Neutrophil (primary cell): ENCODE measurements around the gene RALBP1.

ENCODE experiments used
- H3K27ac ChIP-seq: fragments of 200-600 bp; sonication (generic); 2 replicates; pipeline ENCODE4 v1.5.1; 2016; ENCODE audit warnings: mild to moderate bottlenecking, moderate library complexity
- H3K27me3 ChIP-seq: fragments of 200-600 bp; sonication (generic); 2 replicates; pipeline ENCODE4 v1.6.0; 2016; ENCODE audit warnings: mild to moderate bottlenecking
- H3K36me3 ChIP-seq: fragments of 200-600 bp; sonication (generic); 2 replicates; pipeline ENCODE4 v1.5.1; 2017
- H3K4me1 ChIP-seq, 2 experiments: fragments of 200-600 bp in 1 of 2; sonication (generic) in 1 of 2; 1 replicate in 1 of 2; 2 replicates in 1 of 2; pipeline versions ENCODE4 v1.5.1 to v1.6.1; 2013 to 2016; ENCODE audit warnings: low read depth in 1 of 2, low read length in 1 of 2, mild to moderate bottlenecking in 1 of 2, moderate library complexity in 1 of 2; ENCODE audit not compliant: control insufficient read depth in 1 of 2, insufficient read depth in 1 of 2
- H3K4me3 ChIP-seq, 2 experiments: fragments of 200-600 bp in 1 of 2; sonication (generic) in 1 of 2; 1 replicate in 1 of 2; 2 replicates in 1 of 2; pipeline ENCODE4 v1.5.1; 2013 to 2016; ENCODE audit warnings: low read depth in 1 of 2, low read length in 1 of 2, mild to moderate bottlenecking in 1 of 2, moderate library complexity in 1 of 2
- H3K9me3 ChIP-seq: fragments of 200-600 bp; sonication (generic); 2 replicates; pipeline ENCODE4 v1.5.1; 2016
- TF ChIP-seq, protein P1 (sequence below): fragments of 200-600 bp; sonication (generic); IDR thresholded peaks from 2 replicates; pipeline ENCODE4 v1.5.1; 2016; ENCODE audit warnings: antibody characterized with exemption

RALBP1 gene

DNA sequence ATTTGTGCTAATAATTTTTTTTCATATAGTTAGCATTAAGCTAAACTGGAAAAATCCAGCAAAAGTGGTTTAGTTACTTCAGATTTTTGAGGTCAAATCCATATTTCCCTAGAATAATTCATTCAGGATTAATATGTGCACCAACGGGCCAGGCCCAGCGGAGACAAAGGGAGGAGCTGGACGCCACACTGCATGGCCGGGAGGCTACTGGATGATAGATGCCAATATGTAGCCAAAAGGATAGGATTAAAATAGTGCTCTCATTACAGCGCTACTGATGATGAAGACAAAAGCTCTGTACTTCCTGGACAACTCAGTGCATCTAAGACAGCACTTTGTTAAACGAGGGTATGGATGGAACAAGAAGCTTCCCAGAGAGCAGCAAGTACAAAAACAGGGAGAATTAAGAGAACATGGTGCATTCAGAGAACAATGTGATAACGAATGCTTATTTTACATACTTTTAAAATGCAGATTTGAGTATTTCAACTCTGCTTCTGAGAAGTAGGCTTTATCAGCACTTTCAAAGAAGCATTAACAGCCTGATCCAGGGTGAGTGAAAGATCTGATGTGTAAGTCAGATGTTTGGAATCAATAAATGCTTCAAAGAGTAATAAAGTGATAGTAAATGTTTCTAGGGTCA, 99.3 kb downstream of the RALBP1 start:
- Histone ChIP-seq H3K4me3 (no peak overlapping the region), H3K27ac (peak overlapping the region; percentile 30), H3K36me3 (peaks cover 99% of the 10 kb centered on the region), H3K27me3 (no peaks in the 10 kb centered on the region), H3K4me1 (peaks cover 0 to 6% of the 10 kb centered on the region in 2 experiments), H3K9me3 (no peaks in the 10 kb centered on the region)
- TF ChIP-seq, protein P1, sequence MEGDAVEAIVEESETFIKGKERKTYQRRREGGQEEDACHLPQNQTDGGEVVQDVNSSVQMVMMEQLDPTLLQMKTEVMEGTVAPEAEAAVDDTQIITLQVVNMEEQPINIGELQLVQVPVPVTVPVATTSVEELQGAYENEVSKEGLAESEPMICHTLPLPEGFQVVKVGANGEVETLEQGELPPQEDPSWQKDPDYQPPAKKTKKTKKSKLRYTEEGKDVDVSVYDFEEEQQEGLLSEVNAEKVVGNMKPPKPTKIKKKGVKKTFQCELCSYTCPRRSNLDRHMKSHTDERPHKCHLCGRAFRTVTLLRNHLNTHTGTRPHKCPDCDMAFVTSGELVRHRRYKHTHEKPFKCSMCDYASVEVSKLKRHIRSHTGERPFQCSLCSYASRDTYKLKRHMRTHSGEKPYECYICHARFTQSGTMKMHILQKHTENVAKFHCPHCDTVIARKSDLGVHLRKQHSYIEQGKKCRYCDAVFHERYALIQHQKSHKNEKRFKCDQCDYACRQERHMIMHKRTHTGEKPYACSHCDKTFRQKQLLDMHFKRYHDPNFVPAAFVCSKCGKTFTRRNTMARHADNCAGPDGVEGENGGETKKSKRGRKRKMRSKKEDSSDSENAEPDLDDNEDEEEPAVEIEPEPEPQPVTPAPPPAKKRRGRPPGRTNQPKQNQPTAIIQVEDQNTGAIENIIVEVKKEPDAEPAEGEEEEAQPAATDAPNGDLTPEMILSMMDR: no peak

DNA sequence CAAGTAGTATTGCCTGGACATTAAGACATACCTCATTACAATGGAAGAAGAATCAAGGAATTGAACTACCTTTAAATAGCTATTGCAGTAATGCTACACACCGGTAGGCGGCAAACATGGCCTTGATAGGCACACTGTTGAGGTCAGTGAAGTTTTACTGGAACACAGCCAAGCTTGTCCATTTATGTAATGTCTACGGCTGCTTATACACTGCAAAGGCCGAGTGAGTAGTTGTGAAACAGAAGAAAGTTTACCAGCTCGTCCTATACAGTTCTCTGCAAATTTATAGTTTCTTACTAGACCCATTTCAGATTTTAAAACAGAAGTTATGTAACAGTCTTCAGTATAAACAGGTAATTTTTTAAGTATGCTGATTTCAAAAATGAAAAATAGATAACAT, 100.2 kb downstream of the RALBP1 start:
- H3K27ac ChIP-seq: peak overlapping the region; percentile 54
- H3K9me3 ChIP-seq: no peaks in the 10 kb centered on the region
- TF ChIP-seq, protein P1: peak; percentile 76
- peaks cover 99% of the 10 kb centered on the region for H3K36me3 ChIP-seq
- H3K27me3 ChIP-seq: no peaks in the 10 kb centered on the region
- no peak overlapping the region for H3K4me3 ChIP-seq
- peaks cover 0 to 6% of the 10 kb centered on the region in 2 experiments for H3K4me1 ChIP-seq

DNA sequence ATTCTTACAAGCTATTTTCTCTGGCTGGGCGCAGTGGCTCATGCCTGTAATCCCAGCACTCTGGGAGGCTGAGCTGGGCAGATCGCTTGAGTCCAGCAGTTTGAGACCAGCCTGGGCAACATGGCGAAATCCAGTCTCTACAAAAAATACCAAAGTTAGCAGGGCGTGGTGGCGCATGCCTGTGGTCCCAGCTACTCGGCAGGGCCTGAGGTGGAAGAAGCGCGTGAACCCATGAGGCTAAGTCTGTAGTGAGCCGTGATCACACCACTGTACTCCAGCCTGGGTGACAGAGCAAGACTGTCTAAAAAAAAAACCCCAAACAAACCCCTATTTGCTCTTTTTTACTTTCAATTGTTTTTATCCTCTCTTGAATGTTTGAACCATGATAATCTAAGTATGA, 102.0 kb downstream of the RALBP1 start:
- peaks cover 0 to 6% of the 10 kb centered on the region in 2 experiments for H3K4me1 ChIP-seq
- TF ChIP-seq, protein P1: no peak
- H3K9me3 ChIP-seq: no peaks in the 10 kb centered on the region
- no peaks in the 10 kb centered on the region for H3K27me3 ChIP-seq
- H3K36me3 ChIP-seq: peaks cover 96% of the 10 kb centered on the region
- H3K4me3 ChIP-seq: no peak overlapping the region
- no peak overlapping the region for H3K27ac ChIP-seq

DNA sequence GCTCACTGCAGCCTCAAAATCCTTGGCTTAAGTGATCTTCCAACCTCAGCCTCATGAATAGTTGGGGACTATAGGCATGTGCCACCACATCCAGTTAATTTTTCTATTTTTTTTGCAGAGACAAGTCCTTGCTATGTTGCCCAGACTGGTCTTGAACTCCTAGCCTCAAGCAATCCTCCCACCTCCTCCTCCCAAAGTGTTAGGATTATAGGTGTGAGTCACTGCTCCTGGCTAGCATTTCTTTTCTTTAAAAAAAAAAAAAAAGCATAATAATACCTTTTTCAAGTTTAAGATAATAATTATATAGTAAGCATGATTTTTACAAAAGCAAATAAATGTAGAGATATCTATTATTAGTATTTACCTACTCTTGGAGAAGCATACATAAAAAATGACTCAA, 103.0 kb downstream of the RALBP1 start:
- no peak overlapping the region for H3K27ac ChIP-seq
- no peaks in the 10 kb centered on the region for H3K9me3 ChIP-seq
- H3K4me3 ChIP-seq: no peak overlapping the region
- no peaks in the 10 kb centered on the region for H3K27me3 ChIP-seq
- TF ChIP-seq, protein P1: no peak
- H3K4me1 ChIP-seq: peaks cover 0 to 6% of the 10 kb centered on the region in 2 experiments
- H3K36me3 ChIP-seq: peaks cover 96% of the 10 kb centered on the region

DNA sequence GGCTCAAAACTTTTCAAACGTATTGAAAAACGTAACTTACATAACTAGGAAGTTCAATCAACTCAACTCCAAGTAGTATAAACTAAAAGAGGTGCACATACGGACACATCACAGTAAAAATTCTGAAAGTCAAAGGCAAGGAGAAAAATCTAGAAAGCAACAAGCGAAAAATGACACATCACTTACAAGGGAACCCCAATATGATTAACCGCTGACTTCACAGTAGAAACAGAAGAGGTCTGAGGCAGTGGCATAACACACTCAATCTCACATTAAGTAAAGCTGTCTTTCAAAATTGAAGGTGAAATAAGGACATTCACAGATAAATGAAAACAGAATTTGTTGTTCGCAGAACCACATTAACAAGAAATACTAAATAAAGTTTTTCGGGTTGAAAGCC, 106.4 kb downstream of the RALBP1 start:
- no peak overlapping the region for H3K4me3 ChIP-seq
- H3K9me3 ChIP-seq: no peaks in the 10 kb centered on the region
- TF ChIP-seq, protein P1: no peak
- no peaks in the 10 kb centered on the region for H3K4me1 ChIP-seq
- no peaks in the 10 kb centered on the region for H3K27me3 ChIP-seq
- H3K27ac ChIP-seq: no peak overlapping the region
- H3K36me3 ChIP-seq: peaks cover 80% of the 10 kb centered on the region
